IMR-90 (cell line): ENCODE results near the gene ZNF415. TPM values are rescaled to one million over a fixed set of nuclear protein-coding genes. Genes with fewer than 3 reads are reported as not detected.
"Not testable (repeated sequence)": the region's sequence is repeated elsewhere in the genome, so short reads cannot be mapped to it uniquely, and the experiment has no call there.

Experiments used
- ATAC-seq: fragments of 200-7000 bp; cut with Tn5 transposase; 2 replicates; pipeline ENCODE4 v1.9.1; 2020; ENCODE audit warnings: low read depth, mild to moderate bottlenecking, moderate library complexity
- BruUV-seq: library from RNA; stranded (reverse); fragments of 400-500 nt; replicated peaks from 2 replicates; lab custom pipeline; 2021; lab: Mats Ljungman, UMichigan
- CTCF ChIA-PET: fragments of 300-600 bp; formaldehyde crosslinking; extraction: SDS; loops from one replicate; lab custom pipeline; 2021; ENCODE audit warnings: antibody characterized with exemption; lab: Yijun Ruan, JAX
- POLR2A ChIA-PET: fragments of 300-600 bp; sonication (Branson Sonifier 250); formaldehyde crosslinking; loops from one replicate; lab custom pipeline; 2022; ENCODE audit warnings: antibody characterized with exemption; ENCODE audit not compliant: unreplicated experiment; lab: Charles Lee
- DNase-seq: peaks from one replicate; pipeline ENCODE4 v3.0.0; 2013
- H2AFZ ChIP-seq: replicated peaks from 2 replicates; pipeline ENCODE3; 2013; ENCODE audit warnings: low read length, mild to moderate bottlenecking; ENCODE audit not compliant: poor library complexity
- H2AK5ac ChIP-seq: 2 replicates; pipeline ENCODE4 v1.6.1; 2013; ENCODE audit warnings: low read depth, low read length, inconsistent platforms
- H2AK9ac ChIP-seq: replicated peaks from 2 replicates; pipeline ENCODE3; 2013; ENCODE audit warnings: mild to moderate bottlenecking, low read depth, low read length, moderate library complexity; ENCODE audit not compliant: poor library complexity
- H2BK120ac ChIP-seq: 2 replicates; pipeline ENCODE4 v1.6.1; 2013; ENCODE audit warnings: low read depth, low read length, inconsistent platforms
- H2BK15ac ChIP-seq: 3 replicates; pipeline ENCODE4 v1.6.1; 2013; ENCODE audit warnings: low read depth, low read length, inconsistent platforms
- H2BK20ac ChIP-seq: 2 replicates; pipeline ENCODE4 v1.6.1; 2013; ENCODE audit warnings: low read depth, mild to moderate bottlenecking, inconsistent platforms, low read length, moderate library complexity
- H2BK5ac ChIP-seq: 2 replicates; pipeline ENCODE4 v1.6.1; 2013; ENCODE audit warnings: mild to moderate bottlenecking, low read depth, low read length, inconsistent platforms; ENCODE audit not compliant: poor library complexity, severe bottlenecking
- H3K14ac ChIP-seq: replicated peaks from 2 replicates; pipeline ENCODE4 v1.6.1; 2013; ENCODE audit warnings: low read depth, low read length, inconsistent platforms
- H3K18ac ChIP-seq: 2 replicates; pipeline ENCODE4 v1.6.1; 2013; ENCODE audit warnings: low read depth, low read length, control low read depth
- H3K23ac ChIP-seq: 2 replicates; pipeline ENCODE4 v1.6.1; 2013; ENCODE audit warnings: low read depth, low read length, inconsistent platforms
- H3K27ac ChIP-seq: 2 replicates; pipeline ENCODE4 v1.5.1; 2013; ENCODE audit warnings: mild to moderate bottlenecking, control low read depth, low read length; ENCODE audit not compliant: insufficient read depth
- H3K27me3 ChIP-seq: 2 replicates; pipeline ENCODE4 v1.6.1; 2013; ENCODE audit warnings: low read length; ENCODE audit not compliant: control insufficient read depth, insufficient read depth
- H3K36me3 ChIP-seq: 2 replicates; pipeline ENCODE4 v1.6.1; 2013; ENCODE audit warnings: low read length, mixed read lengths; ENCODE audit not compliant: control insufficient read depth, insufficient read depth
- H3K4ac ChIP-seq: 2 replicates; pipeline ENCODE4 v1.6.1; 2013; ENCODE audit warnings: low read depth, low read length, inconsistent platforms
- H3K4me1 ChIP-seq: 2 replicates; pipeline ENCODE4 v1.6.1; 2013; ENCODE audit warnings: low read length, mixed read lengths; ENCODE audit not compliant: control insufficient read depth, insufficient read depth
- H3K4me2 ChIP-seq: 2 replicates; pipeline ENCODE4 v1.6.1; 2013; ENCODE audit warnings: low read depth, mild to moderate bottlenecking, control low read depth, low read length, moderate library complexity
- H3K4me3 ChIP-seq: 2 replicates; pipeline ENCODE4 v1.5.1; 2013; ENCODE audit warnings: low read depth, mild to moderate bottlenecking, control low read depth, low read length, moderate library complexity; ENCODE audit not compliant: insufficient read depth
- H3K56ac ChIP-seq: 2 replicates; pipeline ENCODE4 v1.6.1; 2013; ENCODE audit warnings: low read length, inconsistent platforms; ENCODE audit not compliant: insufficient read depth; ENCODE audit errors: extremely low read depth
- H3K79me1 ChIP-seq, 2 experiments: 2 replicates each; pipeline ENCODE4 v1.6.1; 2013; ENCODE audit warnings: low read length in 2 of 2, inconsistent platforms in 1 of 2, low read depth in 1 of 2
- H3K9ac ChIP-seq: 2 replicates; pipeline ENCODE4 v1.6.1; 2013; ENCODE audit warnings: low read depth, low read length, control low read depth
- H3K9me1 ChIP-seq: 2 replicates; pipeline ENCODE4 v1.6.1; 2013; ENCODE audit warnings: low read length, inconsistent platforms; ENCODE audit not compliant: insufficient read depth
- H3K9me3 ChIP-seq: 2 replicates; pipeline ENCODE4 v1.6.1; 2013; ENCODE audit warnings: low read length; ENCODE audit not compliant: control insufficient read depth, insufficient read depth
- H4K20me1 ChIP-seq: 2 replicates; pipeline ENCODE4 v1.6.1; 2013; ENCODE audit warnings: low read length, inconsistent platforms; ENCODE audit not compliant: insufficient read depth
- H4K5ac ChIP-seq: 2 replicates; pipeline ENCODE4 v1.6.1; 2013; ENCODE audit warnings: mild to moderate bottlenecking, low read depth, low read length, control low read depth
- H4K8ac ChIP-seq, 2 experiments: 2 replicates each; pipeline ENCODE4 v1.6.1; 2013; ENCODE audit warnings: low read depth in 2 of 2, low read length in 2 of 2, control low read depth in 1 of 2, inconsistent platforms in 1 of 2
- H4K91ac ChIP-seq: 2 replicates; pipeline ENCODE4 v1.6.1; 2013; ENCODE audit warnings: low read depth, low read length, inconsistent platforms; ENCODE audit not compliant: insufficient read depth
- MXI1 ChIP-seq: IDR thresholded peaks from 2 replicates; pipeline ENCODE4 v1.6.1; 2012; ENCODE audit warnings: low read depth, mild to moderate bottlenecking, low read length, moderate library complexity, borderline replicate concordance
- WGBS, 2 experiments: methylation state at CpG; one replicate each; pipeline versions ENCODE4 v1.1.5 to v1.1.7; 2013; ENCODE audit warnings: missing lambda C conversion rate in 2 of 2; ENCODE audit not compliant: insufficient read length in 1 of 2; ENCODE audit errors: extremely low coverage in 2 of 2; 5-methylcytosine and 5-hydroxymethylcytosine counted together
- dilution Hi-C: fragments of 300-500 bp; cut with HindIII; formaldehyde crosslinking; loops from one replicate; pipeline ENCODE4 v1.14.3; 2018; ENCODE audit warnings: low sequenced_read_pairs; ENCODE audit not compliant: unreplicated experiment
- in situ Hi-C: fragments of 300-500 bp; cut with MboI; formaldehyde crosslinking; loops from 3 replicates; pipeline ENCODE4 v1.14.3; 2019; ENCODE audit warnings: low sequenced_read_pairs, inconsistent platforms, mixed read lengths
- intact Hi-C: fragments of 100-400 bp; cut with micrococcal nuclease; formaldehyde crosslinking; loops from 2 replicates; pipeline ENCODE4 v1.10.0; 2022
- polyA plus RNA-seq, 3 experiments: library from polyadenylated mRNA; depleted of rRNA; stranded (reverse); fragments of >200 nt; gene quantifications; 2 replicates each; pipeline ENCODE4 v1.2.3, GENCODE V29; 2012; ENCODE audit warnings: low replicate concordance in 1 of 3
- total RNA-seq: library from RNA; depleted of rRNA; stranded (reverse); fragments of >200 nt; gene quantifications from 2 replicates; pipeline ENCODE4 v1.2.3, GENCODE V29; 2012
- TF ChIP-seq, protein P1 (sequence below): fragments of 150-350 bp; IDR thresholded peaks from 2 replicates; pipeline ENCODE4 v1.6.1; 2016; ENCODE audit warnings: low read depth, mild to moderate bottlenecking, low read length, moderate library complexity, borderline replicate concordance

The ZNF415 gene
- total and polyA plus RNA-seq, 2 of the 4 experiments (the other 2 are of a cell fraction), result 4.2 to 7.7 TPM

DNA sequence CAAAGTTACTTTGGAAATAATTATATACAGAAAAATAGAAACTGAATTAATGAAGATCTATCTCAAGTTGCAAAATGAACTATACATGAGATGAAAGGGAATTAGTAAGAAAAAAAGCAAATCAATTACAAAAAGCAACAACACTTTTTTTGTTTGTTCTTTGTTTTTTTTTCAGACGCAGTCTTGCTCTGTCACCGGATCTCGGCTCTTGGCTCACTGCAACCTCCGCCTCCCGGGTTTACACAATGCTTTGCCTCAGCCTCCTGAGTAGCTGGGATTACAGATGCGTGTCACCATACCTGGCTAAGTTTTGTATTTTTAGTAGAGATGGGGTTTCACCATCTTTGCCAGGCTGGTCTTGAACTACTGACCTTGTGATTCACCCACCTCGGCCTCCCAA, 2.2 kb downstream of the ZNF415 start:
- no peak overlapping the region for H2BK15ac ChIP-seq
- no peak overlapping the region for H3K23ac ChIP-seq
- dilution Hi-C loops, result no loop called here

DNA sequence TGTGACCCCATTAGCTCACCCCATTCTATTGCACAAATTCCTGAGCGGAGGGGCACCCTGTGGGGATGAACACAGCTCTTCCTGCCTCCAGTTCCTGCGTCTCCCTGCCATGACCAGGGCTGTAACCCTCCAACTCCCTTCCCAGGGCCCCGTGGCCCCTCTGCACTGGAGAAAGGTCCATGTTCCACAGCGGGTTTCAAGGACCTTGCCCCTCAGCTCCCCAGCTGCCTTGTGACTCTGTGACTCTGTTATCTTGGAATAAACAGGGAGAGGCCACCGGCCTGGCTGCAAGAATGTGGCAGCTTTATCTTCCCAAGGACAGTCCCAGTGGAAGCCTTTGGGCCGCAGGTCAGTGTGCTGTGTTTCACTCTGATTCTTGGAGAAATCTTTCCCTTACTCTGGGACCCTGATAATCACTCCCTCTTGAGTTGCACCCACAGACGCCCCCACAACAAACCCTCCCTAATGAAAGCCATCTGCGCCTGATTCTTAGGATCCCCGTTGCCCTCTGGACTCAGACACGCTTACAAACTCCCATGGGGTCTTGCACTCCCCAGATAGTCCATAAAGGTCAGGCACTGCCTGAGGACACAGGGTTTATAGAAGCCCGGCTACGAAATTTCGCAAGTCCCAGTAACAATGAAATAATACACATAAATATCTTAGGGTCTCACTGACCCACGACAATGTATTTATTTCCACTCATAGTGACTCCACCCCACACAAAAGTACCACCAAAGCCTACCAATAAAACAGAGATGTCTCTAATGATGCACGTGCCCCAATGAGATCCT, 5.8 kb downstream of the ZNF415 start:
- DNase-seq, H3K56ac ChIP-seq, H3K23ac ChIP-seq, H3K9me3 ChIP-seq, intact Hi-C loops, CTCF ChIA-PET, H2AK9ac ChIP-seq, H3K79me1 ChIP-seq, H4K5ac ChIP-seq, H4K91ac ChIP-seq, H2BK5ac ChIP-seq, H2AFZ ChIP-seq, H3K18ac ChIP-seq, H3K9me1 ChIP-seq, H3K4me3 ChIP-seq, H2BK15ac ChIP-seq, BruUV-seq, H3K27me3 ChIP-seq, H2BK20ac ChIP-seq, H3K14ac ChIP-seq, H3K4me1 ChIP-seq, H3K4ac ChIP-seq, in situ Hi-C loops, dilution Hi-C loops, H3K36me3 ChIP-seq, H2BK120ac ChIP-seq, H4K20me1 ChIP-seq, POLR2A ChIA-PET, H2AK5ac ChIP-seq, H3K27ac ChIP-seq, H3K9ac ChIP-seq, H4K8ac ChIP-seq, H3K4me2 ChIP-seq: not testable (repeated sequence)
- 71% methylated on average over 4 of the region's 15 CpGs; no CpG with 5 or more reads in 1 of the 2 experiments for whole genome bisulfite sequencing, 2 experiments
- peak; percentile 11; the same call in 1 of the 2 replicates for ATAC-seq

More for the DNA sequence above, 2.2 kb downstream of the ZNF415 start:
- Histone ChIP-seq H2AK9ac (no peak overlapping the region), H2BK20ac (no peak overlapping the region), H3K9me3 (no peaks in the 10 kb centered on the region; the same call in 1 of the 2 replicates), H3K56ac (no peak overlapping the region), H3K18ac (no peak overlapping the region), H2BK5ac (no peak overlapping the region), H3K9ac (no peak overlapping the region), H2BK120ac (no peak overlapping the region), H2AFZ (no peak overlapping the region), H3K27me3 (no peaks in the 10 kb centered on the region), H3K14ac (no peak overlapping the region), H3K27ac (no peak overlapping the region), H4K91ac (no peak overlapping the region), H4K5ac (no peak overlapping the region), H3K79me1 (peaks cover 0 to 9% of the 10 kb centered on the region in 2 experiments; a peak in 2 of 4 replicates), H3K4ac (no peak overlapping the region), H3K4me3 (no peak overlapping the region), H3K4me2 (no peak overlapping the region), H4K20me1 (no peaks in the 10 kb centered on the region), H3K36me3 (no peaks in the 10 kb centered on the region; the same call in 1 of the 2 replicates), H3K4me1 (peaks cover 3% of the 10 kb centered on the region; the same call in 1 of the 2 replicates), H2AK5ac (no peak overlapping the region), H3K9me1 (no peaks in the 10 kb centered on the region), H4K8ac (no peak overlapping the region)
- in situ Hi-C loops, result no loop called here
- 47% methylated on average over 3 of the region's 7 CpGs; no CpG with 5 or more reads in 1 of the 2 experiments for WGBS, 2 experiments
- ChIA-PET CTCF (interaction anchor here (0.6 to 1.0 kb wide), 2 partner anchors 12 to 16 kb away, joined by 3 to 5 read pairs; no protein-coding TSS in a partner anchor), POLR2A (no interaction called here)
- TF ChIP-seq, protein P1, sequence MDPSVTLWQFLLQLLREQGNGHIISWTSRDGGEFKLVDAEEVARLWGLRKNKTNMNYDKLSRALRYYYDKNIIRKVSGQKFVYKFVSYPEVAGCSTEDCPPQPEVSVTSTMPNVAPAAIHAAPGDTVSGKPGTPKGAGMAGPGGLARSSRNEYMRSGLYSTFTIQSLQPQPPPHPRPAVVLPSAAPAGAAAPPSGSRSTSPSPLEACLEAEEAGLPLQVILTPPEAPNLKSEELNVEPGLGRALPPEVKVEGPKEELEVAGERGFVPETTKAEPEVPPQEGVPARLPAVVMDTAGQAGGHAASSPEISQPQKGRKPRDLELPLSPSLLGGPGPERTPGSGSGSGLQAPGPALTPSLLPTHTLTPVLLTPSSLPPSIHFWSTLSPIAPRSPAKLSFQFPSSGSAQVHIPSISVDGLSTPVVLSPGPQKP, result no peak
- no peak for TF ChIP-seq MXI1
- ATAC-seq (no peak), DNase-seq (no peak)
- no TSS peak for BruUV-seq
- intact Hi-C loops, result loop anchor here (2.0 kb wide), 1 partner anchor 28 kb away; the partner anchor contains the start of gene ZNF160
